Endothelial cell of umbilical vein (primary cell): ENCODE measurements around the gene ZBTB7C.

Experiments used
- EZH2 ChIP-seq: IDR thresholded peaks from 2 replicates; pipeline ENCODE4 v1.6.1; 2012; ENCODE audit warnings: borderline replicate concordance, low read depth, mild to moderate bottlenecking, moderate library complexity, low read length, inconsistent platforms; ENCODE audit not compliant: severe bottlenecking
- FOS ChIP-seq: IDR thresholded peaks from 2 replicates; pipeline ENCODE4 v1.6.1; 2011; ENCODE audit warnings: mild to moderate bottlenecking, low read length, moderate library complexity, borderline replicate concordance; ENCODE audit not compliant: insufficient read depth
- GATA2 ChIP-seq: IDR thresholded peaks from 2 replicates; pipeline ENCODE4 v1.7.0; 2011; ENCODE audit warnings: low read depth, mild to moderate bottlenecking, moderate library complexity, mixed read lengths, low read length; ENCODE audit not compliant: insufficient read length, insufficient read depth
- JUN ChIP-seq: IDR thresholded peaks from 2 replicates; pipeline ENCODE4 v1.6.1; 2011; ENCODE audit warnings: borderline replicate concordance, low read depth; ENCODE audit not compliant: insufficient read length, insufficient read depth
- MYC ChIP-seq: IDR thresholded peaks from one replicate; pipeline ENCODE4 v1.6.1; 2011; ENCODE audit warnings: mild to moderate bottlenecking, low read depth, low read length
- POLR2A ChIP-seq: IDR thresholded peaks from 2 replicates; pipeline ENCODE4 v1.6.1; 2012; ENCODE audit warnings: low read depth, mild to moderate bottlenecking, control low read depth, low read length
- POLR2AphosphoS5 ChIP-seq: IDR thresholded peaks from 2 replicates; pipeline ENCODE4 v1.6.1; 2012; ENCODE audit warnings: low read depth, mild to moderate bottlenecking, control low read depth, low read length, moderate library complexity; ENCODE audit not compliant: insufficient read depth
- TF ChIP-seq, protein P1 (sequence below), 2 donors: IDR thresholded peaks; 1 replicate in 1 of 2; 2 replicates in 1 of 2; pipeline ENCODE4 v1.5.1; 2011; ENCODE audit warnings: low read length in 2 of 2, mild to moderate bottlenecking in 2 of 2, moderate library complexity in 2 of 2, control low read depth in 1 of 2, inconsistent platforms in 1 of 2, low read depth in 1 of 2; ENCODE audit not compliant: insufficient read depth in 1 of 2; ENCODE audit errors: extremely low read depth in 1 of 2
- TF ChIP-seq, protein P2 (sequence below): IDR thresholded peaks from 2 replicates; pipeline ENCODE4 v1.6.1; 2011; ENCODE audit not compliant: insufficient read depth, insufficient read length

DNA sequence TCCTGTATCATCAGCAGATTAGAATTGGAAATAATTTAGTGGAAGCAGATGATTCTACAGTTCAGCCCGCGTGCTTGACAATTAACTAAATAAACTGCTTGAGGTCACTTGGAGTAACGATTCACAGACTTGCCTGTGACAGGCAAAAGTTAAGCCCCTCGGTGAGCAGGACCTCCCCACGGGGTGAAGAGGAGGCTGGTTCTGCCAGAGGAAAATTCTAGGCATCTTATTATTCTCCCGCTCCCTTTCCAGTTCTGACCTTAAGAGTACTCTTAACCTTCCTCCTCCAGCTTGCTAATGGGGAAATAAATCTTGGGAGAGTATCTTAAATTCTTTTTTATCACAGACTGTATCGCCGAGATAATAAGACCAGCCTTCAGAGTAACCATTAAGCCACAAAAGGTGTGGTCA, 309.0 kb downstream of the ZBTB7C start:
- TF ChIP-seq POLR2A (no peak), POLR2AphosphoS5 (no peak), GATA2 (no peak), JUN (no peak), EZH2 (no peak), FOS (no peak), MYC (no peak)
- TF ChIP-seq, protein P1, sequence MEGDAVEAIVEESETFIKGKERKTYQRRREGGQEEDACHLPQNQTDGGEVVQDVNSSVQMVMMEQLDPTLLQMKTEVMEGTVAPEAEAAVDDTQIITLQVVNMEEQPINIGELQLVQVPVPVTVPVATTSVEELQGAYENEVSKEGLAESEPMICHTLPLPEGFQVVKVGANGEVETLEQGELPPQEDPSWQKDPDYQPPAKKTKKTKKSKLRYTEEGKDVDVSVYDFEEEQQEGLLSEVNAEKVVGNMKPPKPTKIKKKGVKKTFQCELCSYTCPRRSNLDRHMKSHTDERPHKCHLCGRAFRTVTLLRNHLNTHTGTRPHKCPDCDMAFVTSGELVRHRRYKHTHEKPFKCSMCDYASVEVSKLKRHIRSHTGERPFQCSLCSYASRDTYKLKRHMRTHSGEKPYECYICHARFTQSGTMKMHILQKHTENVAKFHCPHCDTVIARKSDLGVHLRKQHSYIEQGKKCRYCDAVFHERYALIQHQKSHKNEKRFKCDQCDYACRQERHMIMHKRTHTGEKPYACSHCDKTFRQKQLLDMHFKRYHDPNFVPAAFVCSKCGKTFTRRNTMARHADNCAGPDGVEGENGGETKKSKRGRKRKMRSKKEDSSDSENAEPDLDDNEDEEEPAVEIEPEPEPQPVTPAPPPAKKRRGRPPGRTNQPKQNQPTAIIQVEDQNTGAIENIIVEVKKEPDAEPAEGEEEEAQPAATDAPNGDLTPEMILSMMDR (IDR thresholded peaks at IDR 0.05; ENCODE audit: extremely low read depth in 1 of 2, insufficient read depth in 1 of 2, low read depth in 1 of 2, low read length in 2 of 2) = no peak
- TF ChIP-seq, protein P2, sequence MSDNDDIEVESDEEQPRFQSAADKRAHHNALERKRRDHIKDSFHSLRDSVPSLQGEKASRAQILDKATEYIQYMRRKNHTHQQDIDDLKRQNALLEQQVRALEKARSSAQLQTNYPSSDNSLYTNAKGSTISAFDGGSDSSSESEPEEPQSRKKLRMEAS = no peak
